ENCODE measurements around the gene ABR.
A peak's percentile ranks its signal among the peaks of the same experiment; 100 is the strongest.

Gene ABR

GRCh38 chr17:1032391-1032790 lies 147.4 kb downstream of the ABR start:
- peak overlapping the region; percentile 69 for H3K4me3 ChIP-seq (ENCODE audit: low read length)
- H3K4me1 ChIP-seq (ENCODE audit: control insufficient read depth, low read depth, low read length) = peaks cover 9% of the 10 kb centered on the region
- H3K9ac ChIP-seq (ENCODE audit: low read length) = no peak overlapping the region

GRCh38 chr17:1031711-1032110 lies 148.1 kb downstream of the ABR start:
- no peak overlapping the region for H3K9ac ChIP-seq (ENCODE audit: low read length)
- peak overlapping the region; percentile 69 for H3K4me3 ChIP-seq (ENCODE audit: low read length)
- H3K36me3 ChIP-seq (ENCODE audit: control insufficient read depth, low read depth, low read length) = no peaks in the 10 kb centered on the region
- H3K4me1 ChIP-seq (ENCODE audit: control insufficient read depth, low read depth, low read length) = peaks cover 9% of the 10 kb centered on the region
- no peak overlapping the region for H3K27ac ChIP-seq (ENCODE audit: low read length)
- H3K27me3 ChIP-seq (ENCODE audit: control insufficient read depth, insufficient read depth, low read length) = peaks cover 28% of the 10 kb centered on the region
- H3K9me3 ChIP-seq (ENCODE audit: control insufficient read depth, low read depth, low read length) = no peaks in the 10 kb centered on the region

More at GRCh38 chr17:1032391-1032790, 147.4 kb downstream of the ABR start:
- no peak overlapping the region for H3K27ac ChIP-seq (ENCODE audit: low read length)
- H3K36me3 ChIP-seq (ENCODE audit: control insufficient read depth, low read depth, low read length) = no peaks in the 10 kb centered on the region
- H3K27me3 ChIP-seq (ENCODE audit: control insufficient read depth, insufficient read depth, low read length) = peaks cover 28% of the 10 kb centered on the region
- no peaks in the 10 kb centered on the region for H3K9me3 ChIP-seq (ENCODE audit: control insufficient read depth, low read depth, low read length)

- Histone ChIP-seq H3K4me1 (ENCODE audit: control insufficient read depth, low read depth, low read length) (peaks cover 9% of the 10 kb centered on the region), H3K9ac (ENCODE audit: low read length) (no peak overlapping the region), H3K27me3 (ENCODE audit: control insufficient read depth, insufficient read depth, low read length) (peaks cover 28% of the 10 kb centered on the region), H3K27ac (ENCODE audit: low read length) (no peak overlapping the region), H3K4me3 (ENCODE audit: low read length) (peak overlapping the region; percentile 21), H3K9me3 (ENCODE audit: control insufficient read depth, low read depth, low read length) (no peaks in the 10 kb centered on the region), H3K36me3 (ENCODE audit: control insufficient read depth, low read depth, low read length) (no peaks in the 10 kb centered on the region)
These were observed 148.9 kb downstream of the ABR start for GRCh38 chr17:1030684-1031532.

- H3K4me1 ChIP-seq (ENCODE audit: control insufficient read depth, low read depth, low read length) = peaks cover 9% of the 10 kb centered on the region
- no peaks in the 10 kb centered on the region for H3K36me3 ChIP-seq (ENCODE audit: control insufficient read depth, low read depth, low read length)
- peaks cover 28% of the 10 kb centered on the region for H3K27me3 ChIP-seq (ENCODE audit: control insufficient read depth, insufficient read depth, low read length)
- no peaks in the 10 kb centered on the region for H3K9me3 ChIP-seq (ENCODE audit: control insufficient read depth, low read depth, low read length)
- H3K9ac ChIP-seq (ENCODE audit: low read length) = no peak overlapping the region
- H3K4me3 ChIP-seq (ENCODE audit: low read length) = no peak overlapping the region
- no peak overlapping the region for H3K27ac ChIP-seq (ENCODE audit: low read length)
These were observed 149.7 kb downstream of the ABR start for GRCh38 chr17:1029922-1030644.

- H3K27ac ChIP-seq (ENCODE audit: low read length) = no peak overlapping the region
- no peaks in the 10 kb centered on the region for H3K36me3 ChIP-seq (ENCODE audit: control insufficient read depth, low read depth, low read length)
- H3K27me3 ChIP-seq (ENCODE audit: control insufficient read depth, insufficient read depth, low read length) = peaks cover 28% of the 10 kb centered on the region
- H3K9me3 ChIP-seq (ENCODE audit: control insufficient read depth, low read depth, low read length) = no peaks in the 10 kb centered on the region
- no peak overlapping the region for H3K4me3 ChIP-seq (ENCODE audit: low read length)
- no peak overlapping the region for H3K9ac ChIP-seq (ENCODE audit: low read length)
- H3K4me1 ChIP-seq (ENCODE audit: control insufficient read depth, low read depth, low read length) = peaks cover 9% of the 10 kb centered on the region
These were observed 150.4 kb downstream of the ABR start for GRCh38 chr17:1029196-1029921.

GRCh38 chr17:1027044-1027443 lies 152.7 kb downstream of the ABR start:
- Histone ChIP-seq H3K27me3 (ENCODE audit: control insufficient read depth, insufficient read depth, low read length) (peaks cover 9% of the 10 kb centered on the region), H3K27ac (ENCODE audit: low read length) (no peak overlapping the region), H3K9me3 (ENCODE audit: control insufficient read depth, low read depth, low read length) (no peaks in the 10 kb centered on the region), H3K9ac (ENCODE audit: low read length) (no peak overlapping the region), H3K4me3 (ENCODE audit: low read length) (no peak overlapping the region), H3K36me3 (ENCODE audit: control insufficient read depth, low read depth, low read length) (no peaks in the 10 kb centered on the region), H3K4me1 (ENCODE audit: control insufficient read depth, low read depth, low read length) (peaks cover under 1% of the 10 kb centered on the region)

- H3K36me3 ChIP-seq (ENCODE audit: control insufficient read depth, low read depth, low read length) = no peaks in the 10 kb centered on the region
- no peaks in the 10 kb centered on the region for H3K9me3 ChIP-seq (ENCODE audit: control insufficient read depth, low read depth, low read length)
- H3K4me1 ChIP-seq (ENCODE audit: control insufficient read depth, low read depth, low read length) = no peaks in the 10 kb centered on the region
- no peak overlapping the region for H3K4me3 ChIP-seq (ENCODE audit: low read length)
- H3K9ac ChIP-seq (ENCODE audit: low read length) = no peak overlapping the region
- peaks cover 8% of the 10 kb centered on the region for H3K27me3 ChIP-seq (ENCODE audit: control insufficient read depth, insufficient read depth, low read length)
- no peak overlapping the region for H3K27ac ChIP-seq (ENCODE audit: low read length)
These were observed 153.2 kb downstream of the ABR start for GRCh38 chr17:1026599-1026975.

- H3K4me1 ChIP-seq (ENCODE audit: control insufficient read depth, low read depth, low read length) = no peaks in the 10 kb centered on the region
- H3K27ac ChIP-seq (ENCODE audit: low read length) = no peak overlapping the region
- H3K27me3 ChIP-seq (ENCODE audit: control insufficient read depth, insufficient read depth, low read length) = peaks cover 5% of the 10 kb centered on the region
- H3K36me3 ChIP-seq (ENCODE audit: control insufficient read depth, low read depth, low read length) = no peaks in the 10 kb centered on the region
- H3K4me3 ChIP-seq (ENCODE audit: low read length) = no peak overlapping the region
- no peak overlapping the region for H3K9ac ChIP-seq (ENCODE audit: low read length)
- H3K9me3 ChIP-seq (ENCODE audit: control insufficient read depth, low read depth, low read length) = no peaks in the 10 kb centered on the region
These were observed 153.8 kb downstream of the ABR start for GRCh38 chr17:1025733-1026598.

GRCh38 chr17:1024076-1024475 lies 155.7 kb downstream of the ABR start:
- H3K4me1 ChIP-seq (ENCODE audit: control insufficient read depth, low read depth, low read length) = no peaks in the 10 kb centered on the region
- no peaks in the 10 kb centered on the region for H3K9me3 ChIP-seq (ENCODE audit: control insufficient read depth, low read depth, low read length)
- no peaks in the 10 kb centered on the region for H3K36me3 ChIP-seq (ENCODE audit: control insufficient read depth, low read depth, low read length)
- H3K9ac ChIP-seq (ENCODE audit: low read length) = no peak overlapping the region
- no peak overlapping the region for H3K27ac ChIP-seq (ENCODE audit: low read length)
- no peak overlapping the region for H3K4me3 ChIP-seq (ENCODE audit: low read length)
- no peaks in the 10 kb centered on the region for H3K27me3 ChIP-seq (ENCODE audit: control insufficient read depth, insufficient read depth, low read length)

- no peak overlapping the region for H3K4me3 ChIP-seq (ENCODE audit: low read length)
- H3K36me3 ChIP-seq (ENCODE audit: control insufficient read depth, low read depth, low read length) = no peaks in the 10 kb centered on the region
- no peaks in the 10 kb centered on the region for H3K9me3 ChIP-seq (ENCODE audit: control insufficient read depth, low read depth, low read length)
- H3K27ac ChIP-seq (ENCODE audit: low read length) = no peak overlapping the region
- no peak overlapping the region for H3K9ac ChIP-seq (ENCODE audit: low read length)
- H3K27me3 ChIP-seq (ENCODE audit: control insufficient read depth, insufficient read depth, low read length) = no peaks in the 10 kb centered on the region
- no peaks in the 10 kb centered on the region for H3K4me1 ChIP-seq (ENCODE audit: control insufficient read depth, low read depth, low read length)
These were observed 157.3 kb downstream of the ABR start for GRCh38 chr17:1022278-1023024.

Data from iPS-18a (cell line).